C4-2B (cell line): ENCODE measurements around the gene IL1R2.

Experiments used
- CTCF ChIP-seq: fragments of 450-650 bp; conservative IDR thresholded peaks from 2 replicates; pipeline ENCODE4 v1.5.1; 2017; ENCODE audit warnings: mild to moderate bottlenecking
- ZFX ChIP-seq: fragments of 450-650 bp; IDR thresholded peaks from 2 replicates; pipeline ENCODE4 v1.6.1; 2017

- no peak for TF ChIP-seq CTCF
- no peak for TF ChIP-seq ZFX
These were observed 69.0 kb downstream of the IL1R2 start for GRCh38 chr2:102060792-102061191.
